Measurements from ENCODE around the gene SKIC8. TPM values are rescaled to one million over a fixed set of nuclear protein-coding genes. Genes with fewer than 3 reads are reported as not detected.

Gene SKIC8
- total and polyA plus RNA-seq, 8 donors: 22.2 to 119 (median 53.9) TPM

DNA sequence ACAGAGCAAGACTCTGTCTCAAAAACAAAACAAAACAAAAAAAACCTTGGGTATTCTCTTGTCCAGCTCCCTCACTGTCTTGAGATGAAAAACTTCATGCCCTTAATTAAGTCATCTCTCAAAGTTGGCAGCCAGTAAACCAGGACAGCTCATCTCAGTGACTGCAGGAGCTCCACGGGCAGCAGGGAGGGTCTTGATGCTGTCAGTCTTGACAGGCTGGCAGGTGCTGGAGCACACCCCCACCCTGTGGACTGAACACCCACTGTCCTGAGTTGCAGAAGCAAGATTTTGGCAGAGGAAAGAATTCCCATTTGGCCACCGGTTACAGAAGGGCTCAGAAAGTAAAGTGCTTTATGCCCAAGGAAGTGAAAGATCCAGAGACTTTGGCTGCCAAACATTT lies 27.1 kb downstream of the SKIC8 start:
- no peak for DNase-seq
- no peak for TF ChIP-seq POLR2AphosphoS5 (IDR thresholded peaks at IDR 0.05)
- no peak for TF ChIP-seq EP300 (IDR thresholded peaks at IDR 0.05)
- TF ChIP-seq POLR2A (IDR thresholded peaks at IDR 0.05): no peak
- TF ChIP-seq, protein P1, sequence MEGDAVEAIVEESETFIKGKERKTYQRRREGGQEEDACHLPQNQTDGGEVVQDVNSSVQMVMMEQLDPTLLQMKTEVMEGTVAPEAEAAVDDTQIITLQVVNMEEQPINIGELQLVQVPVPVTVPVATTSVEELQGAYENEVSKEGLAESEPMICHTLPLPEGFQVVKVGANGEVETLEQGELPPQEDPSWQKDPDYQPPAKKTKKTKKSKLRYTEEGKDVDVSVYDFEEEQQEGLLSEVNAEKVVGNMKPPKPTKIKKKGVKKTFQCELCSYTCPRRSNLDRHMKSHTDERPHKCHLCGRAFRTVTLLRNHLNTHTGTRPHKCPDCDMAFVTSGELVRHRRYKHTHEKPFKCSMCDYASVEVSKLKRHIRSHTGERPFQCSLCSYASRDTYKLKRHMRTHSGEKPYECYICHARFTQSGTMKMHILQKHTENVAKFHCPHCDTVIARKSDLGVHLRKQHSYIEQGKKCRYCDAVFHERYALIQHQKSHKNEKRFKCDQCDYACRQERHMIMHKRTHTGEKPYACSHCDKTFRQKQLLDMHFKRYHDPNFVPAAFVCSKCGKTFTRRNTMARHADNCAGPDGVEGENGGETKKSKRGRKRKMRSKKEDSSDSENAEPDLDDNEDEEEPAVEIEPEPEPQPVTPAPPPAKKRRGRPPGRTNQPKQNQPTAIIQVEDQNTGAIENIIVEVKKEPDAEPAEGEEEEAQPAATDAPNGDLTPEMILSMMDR (IDR thresholded peaks at IDR 0.05): no peak
- Histone ChIP-seq H3K27me3 (no peaks in the 10 kb centered on the region), H3K36me3 (peaks cover 4 to 67% (median 63%) of the 10 kb centered on the region in 4 donors), H3K9me3 (no peaks in the 10 kb centered on the region), H3K4me1 (peaks cover 0 to 14% (median 2%) of the 10 kb centered on the region in 4 donors), H3K27ac (no peak overlapping the region), H3K4me3 (no peak overlapping the region)
- WGBS, 5 donors: 72 to 89% (median 82%) methylated on average over 2 of the region's 2 CpGs
- intact Hi-C loops (cut with DNase I; ENCODE audit: low total_unique reads): no loop called here

DNA sequence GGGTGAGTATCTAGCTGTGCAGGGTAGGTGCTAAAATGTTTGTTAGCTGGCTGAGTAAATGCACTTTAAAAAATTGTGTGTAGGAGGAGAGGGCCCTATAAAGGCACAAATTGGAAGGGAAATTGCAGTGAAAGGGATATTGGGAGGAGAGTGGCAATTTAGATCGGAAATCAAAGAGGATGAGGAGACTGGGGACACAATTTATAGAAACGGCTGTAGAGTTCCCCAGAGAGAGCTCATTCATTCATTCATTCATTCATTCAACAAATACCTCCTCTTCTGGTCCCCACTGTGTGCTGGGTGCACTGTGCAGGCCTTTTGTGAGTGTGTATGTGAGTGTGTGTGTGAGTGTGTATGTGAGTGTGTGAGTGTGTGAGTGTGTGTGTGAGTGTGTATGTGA lies 32.6 kb downstream of the SKIC8 start:
- Histone ChIP-seq H3K27me3 (no peaks in the 10 kb centered on the region), H3K9me3 (no peaks in the 10 kb centered on the region), H3K36me3 (peaks cover 4 to 15% (median 13%) of the 10 kb centered on the region in 4 donors), H3K27ac (peak overlapping the region in 1 of 5 donors; percentile 81), H3K4me1 (peaks cover 26 to 49% (median 32%) of the 10 kb centered on the region in 4 donors), H3K4me3 (peak overlapping the region in 1 of 4 donors; percentile 60)
- 81 to 87% (median 84%) methylated on average over 2 of the region's 2 CpGs for WGBS, 5 donors
- DNase-seq: no peak
- intact Hi-C loops (cut with DNase I; ENCODE audit: low total_unique reads): no loop called here
- TF ChIP-seq POLR2AphosphoS5 (IDR thresholded peaks at IDR 0.05): no peak

DNA sequence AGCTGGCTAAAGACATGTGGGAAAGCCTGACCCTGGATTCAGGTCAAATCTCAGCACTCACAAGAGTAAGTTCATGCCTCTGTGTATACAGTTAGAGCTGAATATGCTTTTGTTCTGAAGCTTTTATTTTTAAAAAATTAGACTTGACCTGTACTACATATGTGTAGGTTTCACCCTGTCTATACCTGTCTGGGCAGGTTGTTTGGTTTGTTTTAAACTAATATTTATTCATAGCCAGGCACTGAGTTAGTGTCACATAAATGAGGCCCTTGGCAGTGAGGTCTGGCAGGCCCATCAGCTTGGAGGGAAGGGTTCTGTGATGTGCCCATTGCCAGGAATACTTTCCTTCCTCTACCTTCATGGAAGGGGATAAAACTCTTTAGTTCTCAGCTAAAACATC lies 33.2 kb downstream of the SKIC8 start:
- peak overlapping the region in 4 of 5 donors; percentile 14 to 84 (median 82) for H3K27ac ChIP-seq
- DNase-seq: peak in 1 of 2 donors; percentile 30
- TF ChIP-seq POLR2AphosphoS5 (IDR thresholded peaks at IDR 0.05) (no peak), EP300 (IDR thresholded peaks at IDR 0.05) (no peak), POLR2A (IDR thresholded peaks at IDR 0.05) (no peak)
- TF ChIP-seq, protein P1 (IDR thresholded peaks at IDR 0.05): no peak
- peak overlapping the region in 2 of 4 donors; percentile 60 to 73 for H3K4me3 ChIP-seq
- peaks cover 4 to 10% (median 8%) of the 10 kb centered on the region in 4 donors for H3K36me3 ChIP-seq
- H3K4me1 ChIP-seq: peaks cover 26 to 52% (median 32%) of the 10 kb centered on the region in 4 donors
- H3K27me3 ChIP-seq: no peaks in the 10 kb centered on the region
- intact Hi-C loops (cut with DNase I; ENCODE audit: low total_unique reads): no loop called here
- H3K9me3 ChIP-seq: no peaks in the 10 kb centered on the region

DNA sequence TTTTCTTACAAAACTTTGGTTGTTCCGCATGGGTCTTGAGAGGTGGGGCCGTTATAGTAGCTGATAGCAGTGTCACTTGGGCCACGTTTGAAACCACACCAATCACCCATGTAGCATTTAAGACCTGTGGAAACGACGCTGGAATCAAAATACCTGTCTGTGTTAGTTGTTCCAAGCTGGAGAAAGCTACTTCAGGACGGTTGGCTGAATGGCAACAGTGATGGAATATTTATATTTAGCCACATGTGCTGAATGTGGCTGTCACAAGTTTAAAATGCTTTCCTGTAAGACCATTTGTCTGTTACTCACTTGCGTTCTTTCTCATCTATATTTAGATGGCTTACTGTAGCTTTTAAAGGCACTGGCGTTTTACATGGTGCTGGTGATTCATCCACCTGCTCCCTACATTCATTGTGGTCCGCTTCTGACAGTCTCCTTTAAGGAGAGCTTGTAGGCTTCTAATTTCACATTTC lies 33.6 kb downstream of the SKIC8 start:
- Histone ChIP-seq H3K27ac (peak overlapping the region in 4 of 5 donors; percentile 14 to 84 (median 82)), H3K4me1 (peaks cover 26 to 54% (median 32%) of the 10 kb centered on the region in 4 donors), H3K4me3 (peak overlapping the region in 2 of 4 donors; percentile 60 to 73), H3K27me3 (no peaks in the 10 kb centered on the region), H3K9me3 (no peaks in the 10 kb centered on the region), H3K36me3 (peaks cover 0 to 5% (median 3%) of the 10 kb centered on the region in 4 donors)
- peak in 1 of 2 donors; percentile 50 for DNase-seq
- intact Hi-C loops (cut with DNase I; ENCODE audit: low total_unique reads): no loop called here
- WGBS, 5 donors: 35 to 49% (median 46%) methylated on average over 9 of the region's 9 CpGs
- TF ChIP-seq POLR2A (IDR thresholded peaks at IDR 0.05): no peak
- TF ChIP-seq, protein P1 (IDR thresholded peaks at IDR 0.05): no peak
- peak in 2 of 3 donors; percentile 61 to 69 for TF ChIP-seq POLR2AphosphoS5 (IDR thresholded peaks at IDR 0.05)
- no peak for TF ChIP-seq EP300 (IDR thresholded peaks at IDR 0.05)

DNA sequence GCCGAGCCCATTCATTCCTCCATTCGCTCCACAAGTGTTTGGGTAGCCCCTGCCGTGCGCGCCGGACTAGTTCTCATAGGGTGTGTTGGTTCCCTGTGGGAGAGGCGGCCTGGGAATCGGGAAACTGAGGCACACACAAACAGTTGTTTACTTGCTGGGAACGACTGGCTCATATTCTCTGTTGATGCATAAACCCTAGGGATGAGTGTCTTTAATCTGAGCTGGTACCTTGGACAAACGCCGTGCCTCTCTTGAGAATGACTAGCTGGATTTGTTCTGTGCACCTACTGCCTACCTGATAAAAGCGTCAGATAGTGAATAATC lies 34.3 kb downstream of the SKIC8 start:
- no peak for TF ChIP-seq EP300 (IDR thresholded peaks at IDR 0.05)
- TF ChIP-seq, protein P1 (IDR thresholded peaks at IDR 0.05): no peak
- Histone ChIP-seq H3K4me1 (peaks cover 26 to 54% (median 32%) of the 10 kb centered on the region in 4 donors), H3K27me3 (no peaks in the 10 kb centered on the region), H3K27ac (peak overlapping the region; percentile 37 to 84 (median 81)), H3K4me3 (peak overlapping the region; percentile 60 to 78 (median 68)), H3K36me3 (no peaks in the 10 kb centered on the region), H3K9me3 (no peaks in the 10 kb centered on the region)
- intact Hi-C loops (cut with DNase I; ENCODE audit: low total_unique reads): no loop called here
- 23 to 39% (median 29%) methylated on average over 7 to 12 of the region's 12 CpGs for WGBS, 5 donors
- no peak for DNase-seq

All from stomach (tissue), 9 donors.